Skeletal muscle satellite cell (primary cell): Measurements from ENCODE around the gene ADAMTSL4.
A peak's percentile ranks its signal among the peaks of the same experiment; 100 is the strongest.
"Not testable (repeated sequence)": the region's sequence is repeated elsewhere in the genome, so short reads cannot be mapped to it uniquely, and the experiment has no call there.

Experiments
- H3K27me3 ChIP-seq: 2 replicates; pipeline ENCODE4 v1.7.0; 2013; ENCODE audit warnings: low read length; ENCODE audit not compliant: control insufficient read depth, insufficient read depth
- H3K36me3 ChIP-seq: 2 replicates; pipeline ENCODE4 v1.7.0; 2013; ENCODE audit warnings: mild to moderate bottlenecking, control low read depth, low read length; ENCODE audit not compliant: insufficient read depth
- H3K4me1 ChIP-seq: 2 replicates; pipeline ENCODE4 v1.7.0; 2013; ENCODE audit warnings: low read length; ENCODE audit not compliant: control insufficient read depth, insufficient read depth
- H3K4me2 ChIP-seq: 2 replicates; pipeline ENCODE4 v1.7.0; 2013; ENCODE audit warnings: mild to moderate bottlenecking, low read length
- H3K4me3 ChIP-seq: 2 replicates; pipeline ENCODE4 v1.7.0; 2013; ENCODE audit warnings: low read length
- H3K9ac ChIP-seq: 2 replicates; pipeline ENCODE4 v1.7.0; 2013; ENCODE audit warnings: mild to moderate bottlenecking, low read depth, low read length, moderate library complexity
- H3K9me3 ChIP-seq: replicated peaks from 2 replicates; pipeline ENCODE4 v1.7.0; 2013; ENCODE audit warnings: mild to moderate bottlenecking, control low read depth, low read length

ADAMTSL4 gene

GRCh38 chr1:150575072-150575489 is 25.9 kb downstream of the ADAMTSL4 start:
- Histone ChIP-seq H3K9ac (peak overlapping the region; percentile 100), H3K36me3 (peaks cover 74% of the 10 kb centered on the region), H3K9me3 (no peaks in the 10 kb centered on the region), H3K4me3 (peak overlapping the region; percentile 96), H3K4me1 (peaks cover 34% of the 10 kb centered on the region), H3K27me3 (no peaks in the 10 kb centered on the region), H3K4me2 (peak overlapping the region; percentile 91)

- Histone ChIP-seq H3K36me3 (peaks cover 74% of the 10 kb centered on the region), H3K4me2 (peak overlapping the region; percentile 91), H3K4me1 (peaks cover 35% of the 10 kb centered on the region), H3K4me3 (peak overlapping the region; percentile 96), H3K27me3 (no peaks in the 10 kb centered on the region), H3K9ac (peak overlapping the region; percentile 100), H3K9me3 (no peaks in the 10 kb centered on the region)
Observed at GRCh38 chr1:150575518-150576366, 26.5 kb downstream of the ADAMTSL4 start.

- Histone ChIP-seq H3K4me2 (peak overlapping the region; percentile 91), H3K9me3 (no peaks in the 10 kb centered on the region), H3K4me1 (peaks cover 35% of the 10 kb centered on the region), H3K36me3 (peaks cover 70% of the 10 kb centered on the region), H3K9ac (peak overlapping the region; percentile 100), H3K4me3 (peak overlapping the region; percentile 96), H3K27me3 (no peaks in the 10 kb centered on the region)
Observed at GRCh38 chr1:150576367-150576711, 27.1 kb downstream of the ADAMTSL4 start.

- peaks cover 35% of the 10 kb centered on the region for H3K4me1 ChIP-seq
- H3K4me2 ChIP-seq = peak overlapping the region; percentile 91
- H3K9me3 ChIP-seq = no peaks in the 10 kb centered on the region
- H3K27me3 ChIP-seq = no peaks in the 10 kb centered on the region
- H3K4me3 ChIP-seq = peak overlapping the region; percentile 96
- peaks cover 68% of the 10 kb centered on the region for H3K36me3 ChIP-seq
- H3K9ac ChIP-seq = peak overlapping the region; percentile 100
Observed at GRCh38 chr1:150576794-150577556, 27.8 kb downstream of the ADAMTSL4 start.

GRCh38 chr1:150577557-150578271 is 28.5 kb downstream of the ADAMTSL4 start:
- peaks cover 31% of the 10 kb centered on the region for H3K4me1 ChIP-seq
- peak overlapping the region; percentile 100 for H3K9ac ChIP-seq
- H3K27me3 ChIP-seq = no peaks in the 10 kb centered on the region
- peaks cover 61% of the 10 kb centered on the region for H3K36me3 ChIP-seq
- peak overlapping the region; percentile 96 for H3K4me3 ChIP-seq
- H3K4me2 ChIP-seq = peak overlapping the region; percentile 91
- no peaks in the 10 kb centered on the region for H3K9me3 ChIP-seq

- Histone ChIP-seq H3K36me3 (peaks cover 54% of the 10 kb centered on the region), H3K27me3 (no peaks in the 10 kb centered on the region), H3K4me2 (peak overlapping the region; percentile 91), H3K9ac (peak overlapping the region; percentile 100), H3K4me3 (peak overlapping the region; percentile 96), H3K4me1 (peaks cover 23% of the 10 kb centered on the region), H3K9me3 (no peaks in the 10 kb centered on the region)
Observed at GRCh38 chr1:150578272-150579109, 29.3 kb downstream of the ADAMTSL4 start.

- peak within 1 kb of the TSS; percentile 93 for H3K4me2 ChIP-seq
- H3K4me3 ChIP-seq = peak within 1 kb of the TSS; percentile 96
- H3K9me3 ChIP-seq = no peaks in the 10 kb centered on the region
- H3K27me3 ChIP-seq = no peaks in the 10 kb centered on the region
- peak within 1 kb of the TSS; percentile 100 for H3K9ac ChIP-seq
- H3K4me1 ChIP-seq = peaks cover 16% of the 10 kb centered on the region
- H3K36me3 ChIP-seq = peaks cover 48% of the 10 kb centered on the region
Observed at GRCh38 chr1:150579110-150579944, 30.1 kb downstream of the ADAMTSL4 start, which contains the start of gene MCL1. MCL1 (minus strand) TSS chr1:150579610; CDS start chr1:150579530, 80 bp downstream.

GRCh38 chr1:150579945-150580642 is 30.9 kb downstream of the ADAMTSL4 start:
- H3K36me3 ChIP-seq = peaks cover 40% of the 10 kb centered on the region
- H3K4me2 ChIP-seq = peak overlapping the region; percentile 93
- peak overlapping the region; percentile 70 for H3K4me3 ChIP-seq
- no peaks in the 10 kb centered on the region for H3K9me3 ChIP-seq
- H3K27me3 ChIP-seq = no peaks in the 10 kb centered on the region
- H3K9ac ChIP-seq = peak overlapping the region; percentile 96
- peaks cover 10% of the 10 kb centered on the region for H3K4me1 ChIP-seq

- H3K36me3 ChIP-seq = peaks cover 31% of the 10 kb centered on the region
- H3K9ac ChIP-seq, H3K9me3 ChIP-seq, H3K4me2 ChIP-seq, H3K4me1 ChIP-seq, H3K27me3 ChIP-seq, H3K4me3 ChIP-seq: not testable (repeated sequence)
Observed at GRCh38 chr1:150580966-150581365, 31.8 kb downstream of the ADAMTSL4 start.
